H9 (cell line): ENCODE data around the gene WFIKKN1. TPM values are rescaled to one million over a fixed set of nuclear protein-coding genes. Genes with fewer than 3 reads are reported as not detected.

Experiments used
- DNase-seq: peaks from one replicate; pipeline ENCODE4 v3.0.0-alpha.2; 2017
- H2AFZ ChIP-seq: one replicate; pipeline ENCODE4 v1.6.1; 2013; ENCODE audit warnings: mild to moderate bottlenecking, low read length, control low read depth, moderate library complexity
- H2AK5ac ChIP-seq: 2 replicates; pipeline ENCODE4 v1.6.1; 2013; ENCODE audit warnings: low read length, control low read depth, mixed read lengths; ENCODE audit not compliant: insufficient read length
- H2BK120ac ChIP-seq: one replicate; pipeline ENCODE4 v1.6.1; 2013; ENCODE audit warnings: low read depth, mild to moderate bottlenecking, low read length, control low read depth, inconsistent platforms; ENCODE audit not compliant: poor library complexity, severe bottlenecking
- H2BK12ac ChIP-seq: 2 replicates; pipeline ENCODE4 v1.6.1; 2013; ENCODE audit warnings: low read length, control low read depth, mixed read lengths, low read depth; ENCODE audit not compliant: insufficient read length
- H2BK15ac ChIP-seq: 2 replicates; pipeline ENCODE4 v1.6.1; 2013; ENCODE audit warnings: low read depth, low read length, control low read depth
- H2BK20ac ChIP-seq: one replicate; pipeline ENCODE4 v1.6.1; 2013; ENCODE audit warnings: low read depth, mild to moderate bottlenecking, low read length, control low read depth, inconsistent platforms; ENCODE audit not compliant: poor library complexity, severe bottlenecking
- H2BK5ac ChIP-seq: 2 replicates; pipeline ENCODE4 v1.6.1; 2013; ENCODE audit warnings: low read length, control low read depth, mixed read lengths; ENCODE audit not compliant: insufficient read length
- H3K14ac ChIP-seq: 2 replicates; pipeline ENCODE4 v1.6.1; 2013; ENCODE audit warnings: low read length, control low read depth; ENCODE audit not compliant: insufficient read depth
- H3K18ac ChIP-seq: 2 replicates; pipeline ENCODE4 v1.6.1; 2013; ENCODE audit warnings: low read depth, mild to moderate bottlenecking, mixed read lengths, low read length, control low read depth; ENCODE audit not compliant: insufficient read length
- H3K23ac ChIP-seq: 2 replicates; pipeline ENCODE4 v1.6.1; 2013; ENCODE audit warnings: low read length, control low read depth, mixed read lengths, low read depth; ENCODE audit not compliant: insufficient read length
- H3K23me2 ChIP-seq: 2 replicates; pipeline ENCODE4 v1.6.1; 2013; ENCODE audit warnings: low read depth, mild to moderate bottlenecking, mixed read lengths, low read length, control low read depth; ENCODE audit not compliant: insufficient read length, poor library complexity, severe bottlenecking
- H3K27ac ChIP-seq: 2 replicates; pipeline ENCODE4 v1.5.1; 2013; ENCODE audit warnings: low read length, control low read depth, mixed read lengths, low read depth; ENCODE audit not compliant: insufficient read length
- H3K27me3 ChIP-seq: 2 replicates; pipeline ENCODE4 v1.6.1; 2013; ENCODE audit warnings: low read length, control low read depth, inconsistent platforms; ENCODE audit not compliant: insufficient read depth
- H3K4ac ChIP-seq: 2 replicates; pipeline ENCODE4 v1.6.1; 2013; ENCODE audit warnings: low read depth, mild to moderate bottlenecking, control low read depth, inconsistent platforms, low read length, moderate library complexity
- H3K4me1 ChIP-seq: 2 replicates; pipeline ENCODE4 v1.6.1; 2013; ENCODE audit warnings: low read length, control low read depth, inconsistent platforms; ENCODE audit not compliant: insufficient read depth
- H3K4me2 ChIP-seq: 2 replicates; pipeline ENCODE4 v1.6.1; 2013; ENCODE audit warnings: low read length, control low read depth, mixed read lengths; ENCODE audit not compliant: insufficient read length, insufficient read depth
- H3K56ac ChIP-seq: 2 replicates; pipeline ENCODE4 v1.6.1; 2013; ENCODE audit warnings: low read depth, mild to moderate bottlenecking, mixed read lengths, low read length, control low read depth; ENCODE audit not compliant: insufficient read length
- H3K79me1 ChIP-seq: 2 replicates; pipeline ENCODE4 v1.6.1; 2013; ENCODE audit warnings: low read depth, mild to moderate bottlenecking, moderate library complexity, low read length, control low read depth, inconsistent platforms; ENCODE audit not compliant: insufficient read depth, poor library complexity, severe bottlenecking
- H3K79me2 ChIP-seq: 2 replicates; pipeline ENCODE4 v1.6.1; 2013; ENCODE audit warnings: low read length, control low read depth, inconsistent platforms; ENCODE audit not compliant: insufficient read depth
- H3K9ac ChIP-seq: 2 replicates; pipeline ENCODE4 v1.6.1; 2013; ENCODE audit warnings: low read length, control low read depth, mixed read lengths; ENCODE audit not compliant: insufficient read length; ENCODE audit errors: extremely low read depth
- H3K9me3 ChIP-seq: one replicate; pipeline ENCODE4 v1.6.1; 2013; ENCODE audit warnings: low read depth, low read length, inconsistent platforms; ENCODE audit not compliant: control insufficient read depth
- H3T11ph ChIP-seq: one replicate; pipeline ENCODE4 v1.6.1; 2013; ENCODE audit warnings: mild to moderate bottlenecking, low read length, control low read depth, inconsistent platforms
- H4K20me1 ChIP-seq: one replicate; pipeline ENCODE4 v1.6.1; 2013; ENCODE audit not compliant: control insufficient read depth, insufficient read length, insufficient read depth
- H4K5ac ChIP-seq: 2 replicates; pipeline ENCODE4 v1.6.1; 2013; ENCODE audit warnings: low read depth, mild to moderate bottlenecking, mixed read lengths, low read length, control low read depth; ENCODE audit not compliant: insufficient read length
- H4K8ac ChIP-seq: replicated peaks from 2 replicates; pipeline ENCODE4 v1.6.1; 2013; ENCODE audit warnings: low read length, control low read depth, mixed read lengths, low read depth; ENCODE audit not compliant: insufficient read length
- H4K91ac ChIP-seq: 2 replicates; pipeline ENCODE4 v1.6.1; 2013; ENCODE audit warnings: low read depth, mild to moderate bottlenecking, moderate library complexity, mixed read lengths, low read length, control low read depth; ENCODE audit not compliant: insufficient read length
- H3K27ac Mint-ChIP-seq, 3 experiments: 2 replicates in 2 of 3; 3 replicates in 1 of 3; pipeline ENCODE4 v1.8.0; 2020 to 2021; ENCODE audit warnings: mixed read lengths in 3 of 3, mild to moderate bottlenecking in 1 of 3, moderate library complexity in 1 of 3
- H3K27me3 Mint-ChIP-seq: 2 replicates; pipeline ENCODE4 v1.8.0; 2021; ENCODE audit warnings: low read depth, mild to moderate bottlenecking, moderate library complexity, mixed read lengths
- H3K36me3 Mint-ChIP-seq, 3 experiments: 2 replicates in 2 of 3; 3 replicates in 1 of 3; pipeline ENCODE4 v1.8.0; 2020 to 2021; ENCODE audit warnings: low read depth in 3 of 3, mixed read lengths in 3 of 3; ENCODE audit not compliant: insufficient read depth in 1 of 3
- H3K4me1 Mint-ChIP-seq, 2 experiments: 2 replicates each; pipeline ENCODE4 v1.8.0; 2020; ENCODE audit warnings: mixed read lengths in 2 of 2
- H3K4me3 Mint-ChIP-seq, 2 experiments: 2 replicates in 1 of 2; 3 replicates in 1 of 2; pipeline ENCODE4 v1.8.0; 2020 to 2021; ENCODE audit warnings: mild to moderate bottlenecking in 2 of 2, mixed read lengths in 2 of 2, moderate library complexity in 1 of 2
- H3K9me3 Mint-ChIP-seq, 2 experiments: 2 replicates in 1 of 2; 3 replicates in 1 of 2; pipeline ENCODE4 v1.8.0; 2020; ENCODE audit warnings: mild to moderate bottlenecking in 2 of 2, mixed read lengths in 2 of 2, moderate library complexity in 1 of 2
- CTCF ChIP-seq: fragments of 200-600 bp; sonication (generic); conservative IDR thresholded peaks from 3 replicates; pipeline ENCODE4 v1.8.0; 2021; ENCODE audit warnings: antibody characterized with exemption, mild to moderate bottlenecking
- WGBS: extraction: QIAGEN DNeasy Blood & Tissue Kit; methylation state at CpG from one replicate; pipeline ENCODE4 v1.1.7; 2013; ENCODE audit warnings: missing lambda C conversion rate, low lambda C conversion rate, mixed read lengths; ENCODE audit not compliant: insufficient read length; ENCODE audit errors: extremely low coverage; 5-methylcytosine and 5-hydroxymethylcytosine counted together
- total RNA-seq: library from RNA; stranded (reverse); gene quantifications from 2 replicates; pipeline ENCODE4 v1.2.1, GENCODE V29; 2021

WFIKKN1 gene
- total RNA-seq, 1 experiment from 2014 or later: 8.3 TPM

GRCh38 chr16:652454-653305 is 21.9 kb downstream of the WFIKKN1 start:
- no peak overlapping the region for H3K4ac ChIP-seq
- H2BK15ac ChIP-seq: no peak overlapping the region
- no peak overlapping the region for H3K23ac ChIP-seq
- peaks cover 9% of the 10 kb centered on the region for H3K23me2 ChIP-seq
- H2BK120ac ChIP-seq: no peak overlapping the region
- Mint-ChIP-seq H3K36me3 (no peaks in the 10 kb centered on the region), H3K4me1 (peaks cover 0 to 9% of the 10 kb centered on the region in 2 experiments; a peak in 2 of 4 replicates), H3K27me3 (no peaks in the 10 kb centered on the region), H3K4me3 (no peak overlapping the region), H3K27ac (no peak overlapping the region), H3K9me3 (no peaks in the 10 kb centered on the region)
- H3K18ac ChIP-seq: no peak overlapping the region
- H4K8ac ChIP-seq: no peak overlapping the region
- H4K5ac ChIP-seq: no peak overlapping the region
- no peak overlapping the region for H3K27ac ChIP-seq
- no peaks in the 10 kb centered on the region for H3K4me1 ChIP-seq
- H3K9ac ChIP-seq: no peak overlapping the region
- H3T11ph ChIP-seq: no peak overlapping the region
- no peaks in the 10 kb centered on the region for H3K27me3 ChIP-seq
- no peak overlapping the region for H3K56ac ChIP-seq
- no peaks in the 10 kb centered on the region for H3K9me3 ChIP-seq
- no peak overlapping the region; the same call in 1 of the 2 replicates for H3K14ac ChIP-seq
- TF ChIP-seq CTCF: no peak
- H3K4me2 ChIP-seq: no peak overlapping the region
- no peak overlapping the region for H2AK5ac ChIP-seq
- no peak overlapping the region for H2AFZ ChIP-seq
- no peaks in the 10 kb centered on the region for H3K79me1 ChIP-seq
- no peaks in the 10 kb centered on the region for H3K79me2 ChIP-seq
- no peak overlapping the region for H4K91ac ChIP-seq
- no peak overlapping the region for H2BK5ac ChIP-seq
- H2BK12ac ChIP-seq: no peak overlapping the region
- DNase-seq: no peak
- H2BK20ac ChIP-seq: no peak overlapping the region
- no CpG with 5 or more reads among the region's 28 CpGs for WGBS
- H4K20me1 ChIP-seq: no peaks in the 10 kb centered on the region
